ENCODE data around the gene GLT1D1. TPM values are rescaled to one million over a fixed set of nuclear protein-coding genes. Genes with fewer than 3 reads are reported as not detected.

GLT1D1 gene
- total RNA-seq, 2 experiments from 2014 or later = 0.32 TPM; not detected in 1

DNA sequence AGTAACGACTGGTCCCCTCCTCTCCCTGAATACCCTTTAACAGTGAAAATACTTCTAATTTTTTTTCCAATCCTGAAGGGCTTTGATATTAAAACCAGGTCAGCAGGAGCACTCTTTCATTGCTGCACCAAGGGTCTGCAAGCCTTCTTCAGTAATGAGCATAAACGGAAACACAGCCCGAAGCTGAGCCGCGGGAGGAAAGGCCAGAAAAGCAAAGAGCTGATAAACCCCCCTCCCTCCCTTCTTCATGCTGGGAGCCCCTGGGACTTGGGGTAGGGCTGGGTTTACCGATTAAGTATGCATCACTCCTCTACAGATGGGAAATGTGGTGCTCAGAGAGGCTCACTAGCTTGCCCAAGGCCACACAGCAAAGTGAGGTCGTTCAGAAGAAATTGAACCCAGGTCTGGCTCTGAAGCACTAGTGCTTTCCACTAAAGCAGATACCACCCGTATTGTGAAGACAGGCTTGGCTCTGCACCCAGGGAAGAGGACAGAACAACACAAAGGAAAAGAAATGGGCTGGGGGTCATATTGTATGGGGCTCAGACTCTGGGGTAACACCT is 128.8 kb downstream of the GLT1D1 start:
- no peaks in the 10 kb centered on the region for H3K79me2 ChIP-seq (ENCODE audit: insufficient read depth, low read depth, low read length)
- no peak overlapping the region for H3K27ac ChIP-seq (ENCODE audit: low read depth, low read length, poor library complexity, severe bottlenecking)
- DNase-seq (ENCODE audit: low spot score) = no peak
- H3K4me1 ChIP-seq (ENCODE audit: insufficient read depth, low read length, poor library complexity, severe bottlenecking) = no peaks in the 10 kb centered on the region
- H3K36me3 ChIP-seq (ENCODE audit: insufficient read depth, low read length) = no peaks in the 10 kb centered on the region
- ChIA-PET CTCF (ENCODE audit: unreplicated experiment) (no interaction called here), POLR2A (no interaction called here)
- intact Hi-C loops (cut with micrococcal nuclease; ENCODE audit: unreplicated experiment) = no loop called here
- TF ChIP-seq, protein P1, sequence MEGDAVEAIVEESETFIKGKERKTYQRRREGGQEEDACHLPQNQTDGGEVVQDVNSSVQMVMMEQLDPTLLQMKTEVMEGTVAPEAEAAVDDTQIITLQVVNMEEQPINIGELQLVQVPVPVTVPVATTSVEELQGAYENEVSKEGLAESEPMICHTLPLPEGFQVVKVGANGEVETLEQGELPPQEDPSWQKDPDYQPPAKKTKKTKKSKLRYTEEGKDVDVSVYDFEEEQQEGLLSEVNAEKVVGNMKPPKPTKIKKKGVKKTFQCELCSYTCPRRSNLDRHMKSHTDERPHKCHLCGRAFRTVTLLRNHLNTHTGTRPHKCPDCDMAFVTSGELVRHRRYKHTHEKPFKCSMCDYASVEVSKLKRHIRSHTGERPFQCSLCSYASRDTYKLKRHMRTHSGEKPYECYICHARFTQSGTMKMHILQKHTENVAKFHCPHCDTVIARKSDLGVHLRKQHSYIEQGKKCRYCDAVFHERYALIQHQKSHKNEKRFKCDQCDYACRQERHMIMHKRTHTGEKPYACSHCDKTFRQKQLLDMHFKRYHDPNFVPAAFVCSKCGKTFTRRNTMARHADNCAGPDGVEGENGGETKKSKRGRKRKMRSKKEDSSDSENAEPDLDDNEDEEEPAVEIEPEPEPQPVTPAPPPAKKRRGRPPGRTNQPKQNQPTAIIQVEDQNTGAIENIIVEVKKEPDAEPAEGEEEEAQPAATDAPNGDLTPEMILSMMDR (conservative IDR thresholded peaks at IDR 0.05; ENCODE audit: low read length) = no peak
- TF ChIP-seq EZH2phosphoT487 (IDR thresholded peaks at IDR 0.05; ENCODE audit: borderline replicate concordance, low read depth, low read length) = no peak
- no peaks in the 10 kb centered on the region for H4K20me1 ChIP-seq (ENCODE audit: insufficient read depth, low read length)
- no peak overlapping the region for H2AFZ ChIP-seq (ENCODE audit: low read length)
- no peaks in the 10 kb centered on the region for H3K9me2 ChIP-seq (ENCODE audit: insufficient read depth, low read length)
- no peak overlapping the region for H3K4me2 ChIP-seq (ENCODE audit: low read length)
- no peaks in the 10 kb centered on the region for H3K9me3 ChIP-seq (ENCODE audit: low read length)
- BruUV-seq (replicated peaks) = no TSS peak
- H3K4me3 ChIP-seq (ENCODE audit: low read depth, low read length, poor library complexity, severe bottlenecking) = no peak overlapping the region

DNA sequence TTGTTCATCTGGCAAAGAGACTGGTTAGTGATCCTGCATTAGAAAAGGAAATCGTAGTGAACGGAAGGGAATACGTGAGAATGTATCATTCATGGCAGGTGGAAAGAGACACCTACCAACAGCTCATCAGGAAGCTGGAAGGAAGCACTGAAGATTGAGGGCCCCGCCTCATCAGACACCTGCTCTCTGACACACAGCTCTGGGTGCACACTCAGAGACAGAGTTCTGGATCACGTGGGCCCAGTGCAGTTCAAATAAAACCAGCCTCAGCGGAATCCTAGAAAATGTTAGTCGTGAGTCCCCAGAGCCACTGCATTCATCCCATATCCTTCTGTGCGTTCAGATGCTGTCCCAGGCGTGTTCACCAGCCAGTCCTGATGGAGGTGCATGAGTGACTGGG is 129.7 kb downstream of the GLT1D1 start:
- DNase-seq (ENCODE audit: low spot score) = no peak
- no peak for TF ChIP-seq EZH2phosphoT487 (IDR thresholded peaks at IDR 0.05; ENCODE audit: borderline replicate concordance, low read depth, low read length)
- TF ChIP-seq, protein P1 (conservative IDR thresholded peaks at IDR 0.05; ENCODE audit: low read length) = no peak

DNA sequence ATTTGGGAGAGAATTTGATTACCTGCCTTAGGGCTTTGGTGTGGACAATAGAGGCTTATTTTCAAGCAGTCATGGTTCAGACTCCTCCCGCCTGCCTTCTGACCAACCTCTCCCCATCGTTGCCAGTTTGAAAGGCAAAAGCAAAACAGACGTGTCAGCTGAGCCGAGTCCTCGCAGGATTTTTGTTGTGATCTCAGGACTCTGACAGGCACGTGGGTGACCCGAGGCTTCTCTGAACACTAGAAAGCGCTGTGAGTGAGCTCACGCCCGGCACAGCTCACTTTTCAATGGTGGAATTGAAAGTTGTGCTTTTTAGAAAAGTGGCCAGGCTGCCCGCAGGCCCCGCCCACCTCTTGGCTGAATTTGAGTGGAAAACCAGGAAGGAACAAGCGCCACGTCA is 130.1 kb downstream of the GLT1D1 start:
- no peaks in the 10 kb centered on the region for H3K36me3 ChIP-seq (ENCODE audit: insufficient read depth, low read length)
- intact Hi-C loops (cut with micrococcal nuclease; ENCODE audit: unreplicated experiment) = no loop called here
- H4K20me1 ChIP-seq (ENCODE audit: insufficient read depth, low read length) = no peaks in the 10 kb centered on the region
- H3K79me2 ChIP-seq (ENCODE audit: insufficient read depth, low read depth, low read length) = no peaks in the 10 kb centered on the region
- H3K4me3 ChIP-seq (ENCODE audit: low read depth, low read length, poor library complexity, severe bottlenecking) = no peak overlapping the region
- TF ChIP-seq, protein P1 (conservative IDR thresholded peaks at IDR 0.05; ENCODE audit: low read length) = no peak
- TF ChIP-seq EZH2phosphoT487 (IDR thresholded peaks at IDR 0.05; ENCODE audit: borderline replicate concordance, low read depth, low read length) = no peak
- no peaks in the 10 kb centered on the region for H3K9me2 ChIP-seq (ENCODE audit: insufficient read depth, low read length)
- no peak overlapping the region for H2AFZ ChIP-seq (ENCODE audit: low read length)
- no peaks in the 10 kb centered on the region for H3K9me3 ChIP-seq (ENCODE audit: low read length)
- no peak overlapping the region for H3K27ac ChIP-seq (ENCODE audit: low read depth, low read length, poor library complexity, severe bottlenecking)
- H3K4me2 ChIP-seq (ENCODE audit: low read length) = no peak overlapping the region
- ChIA-PET POLR2A (no interaction called here), CTCF (ENCODE audit: unreplicated experiment) (no interaction called here)
- BruUV-seq (replicated peaks) = no TSS peak
- H3K4me1 ChIP-seq (ENCODE audit: insufficient read depth, low read length, poor library complexity, severe bottlenecking) = no peaks in the 10 kb centered on the region
- DNase-seq (ENCODE audit: low spot score) = no peak

More for the DNA sequence above, 129.7 kb downstream of the GLT1D1 start:
- Histone ChIP-seq H3K4me3 (ENCODE audit: low read depth, low read length, poor library complexity, severe bottlenecking) (no peak overlapping the region), H3K9me2 (ENCODE audit: insufficient read depth, low read length) (no peaks in the 10 kb centered on the region), H2AFZ (ENCODE audit: low read length) (no peak overlapping the region), H3K36me3 (ENCODE audit: insufficient read depth, low read length) (no peaks in the 10 kb centered on the region), H3K79me2 (ENCODE audit: insufficient read depth, low read depth, low read length) (no peaks in the 10 kb centered on the region), H3K4me2 (ENCODE audit: low read length) (no peak overlapping the region), H3K4me1 (ENCODE audit: insufficient read depth, low read length, poor library complexity, severe bottlenecking) (no peaks in the 10 kb centered on the region), H4K20me1 (ENCODE audit: insufficient read depth, low read length) (no peaks in the 10 kb centered on the region), H3K27ac (ENCODE audit: low read depth, low read length, poor library complexity, severe bottlenecking) (no peak overlapping the region), H3K9me3 (ENCODE audit: low read length) (no peaks in the 10 kb centered on the region)
- intact Hi-C loops (cut with micrococcal nuclease; ENCODE audit: unreplicated experiment) = no loop called here
- ChIA-PET POLR2A (interaction anchor here (0.5 kb wide), 1 partner anchor 817 kb away, joined by 3 read pairs; no protein-coding TSS in a partner anchor), CTCF (ENCODE audit: unreplicated experiment) (no interaction called here)
- BruUV-seq (replicated peaks) = no TSS peak
